Large intestine (tissue), 3 donors: ENCODE measurements around the gene CNPY2. TPM values are rescaled to one million over a fixed set of nuclear protein-coding genes. Genes with fewer than 3 reads are reported as not detected.

Source experiments
- DNase-seq, 2 donors: peaks; one replicate each; pipeline versions ENCODE4 v3.0.0 to v3.0.0-alpha.2; 2013
- H3K27ac ChIP-seq: one replicate; pipeline ENCODE4 v1.5.1; 2013; ENCODE audit warnings: low read length
- H3K27me3 ChIP-seq: 2 replicates; pipeline ENCODE4 v1.6.1; 2013; ENCODE audit warnings: low read length; ENCODE audit not compliant: control insufficient read depth, insufficient read depth
- H3K36me3 ChIP-seq: 2 replicates; pipeline ENCODE4 v1.6.1; 2013; ENCODE audit warnings: low read length; ENCODE audit not compliant: control insufficient read depth, insufficient read depth
- H3K4me1 ChIP-seq: one replicate; pipeline ENCODE4 v1.6.1; 2013; ENCODE audit warnings: low read length; ENCODE audit not compliant: control insufficient read depth, insufficient read depth
- H3K4me3 ChIP-seq: one replicate; pipeline ENCODE4 v1.5.1; 2013; ENCODE audit warnings: low read length
- H3K9me3 ChIP-seq: one replicate; pipeline ENCODE4 v1.6.1; 2013; ENCODE audit warnings: mild to moderate bottlenecking, low read depth, low read length, moderate library complexity; ENCODE audit not compliant: control insufficient read depth
- WGBS: methylation state at CpG from one replicate; pipeline ENCODE4 v1.1.5; 2013; ENCODE audit warnings: low lambda C conversion rate; ENCODE audit not compliant: insufficient coverage; 5-methylcytosine and 5-hydroxymethylcytosine counted together
- polyA plus RNA-seq: library from polyadenylated mRNA; unstranded; fragments of 120-200 nt; gene quantifications from one replicate; pipeline ENCODE4 v1.2.1, GENCODE V29; 2013

The CNPY2 gene
- polyA plus RNA-seq, 1 donor, result 179 TPM

GRCh38 chr12:56260921-56261320 lies 54.9 kb downstream of the CNPY2 start:
- no peak for DNase-seq
- H3K27ac ChIP-seq, result no peak overlapping the region
- H3K4me1 ChIP-seq, result peaks cover 26% of the 10 kb centered on the region
- H3K36me3 ChIP-seq, result peaks cover 12% of the 10 kb centered on the region
- H3K4me3 ChIP-seq, result no peak overlapping the region
- H3K27me3 ChIP-seq, result no peaks in the 10 kb centered on the region
- 100% methylated on average over 1 of the region's 3 CpGs for WGBS
- no peaks in the 10 kb centered on the region for H3K9me3 ChIP-seq

- H3K27ac ChIP-seq, result no peak overlapping the region
- H3K4me3 ChIP-seq, result no peak overlapping the region
- peaks cover 23% of the 10 kb centered on the region for H3K4me1 ChIP-seq
- DNase-seq, result no peak
- WGBS, result 86% methylated on average over 1 of the region's 8 CpGs
- no peaks in the 10 kb centered on the region for H3K27me3 ChIP-seq
- H3K9me3 ChIP-seq, result no peaks in the 10 kb centered on the region
- H3K36me3 ChIP-seq, result peaks cover 17% of the 10 kb centered on the region
Measured at GRCh38 chr12:56260380-56260779, 55.4 kb downstream of the CNPY2 start.

Other genes with a start within 250 kb of the CNPY2 start
- 326 TPM for gene ERBB3, start 235.8 kb downstream of the CNPY2 start, polyA plus RNA-seq
- gene PA2G4, start 211.4 kb downstream of the CNPY2 start, polyA plus RNA-seq, result 131 TPM
- gene RPL41, start 199.4 kb downstream of the CNPY2 start, polyA plus RNA-seq, result 5,871 TPM
- gene ZC3H10, start 197.7 kb downstream of the CNPY2 start, polyA plus RNA-seq, result 4.5 TPM
- gene ESYT1, start 187.7 kb downstream of the CNPY2 start, polyA plus RNA-seq, result 42.7 TPM
- gene MYL6B, start 163.4 kb downstream of the CNPY2 start, polyA plus RNA-seq, result 59.5 TPM
- 1,754 TPM for gene MYL6, start 157.6 kb downstream of the CNPY2 start, polyA plus RNA-seq
- gene SMARCC2, start 126.5 kb downstream of the CNPY2 start, polyA plus RNA-seq, result 70.7 TPM
- gene RNF41, start 94.1 kb downstream of the CNPY2 start, polyA plus RNA-seq, result 32.2 TPM
- 29.1 TPM for gene NABP2, start 91.6 kb downstream of the CNPY2 start, polyA plus RNA-seq
- gene SLC39A5, start 85.9 kb downstream of the CNPY2 start, polyA plus RNA-seq, result 524 TPM
- 25.1 TPM for gene ANKRD52, start 57.6 kb downstream of the CNPY2 start, polyA plus RNA-seq
- 12.1 TPM for gene COQ10A, start 49.0 kb downstream of the CNPY2 start, polyA plus RNA-seq
- 143 TPM for gene CS, start 15.7 kb downstream of the CNPY2 start, polyA plus RNA-seq
- 85.5 TPM for gene PAN2, start 18.0 kb upstream of the CNPY2 start, polyA plus RNA-seq
- 0.75 TPM for gene IL23A, start 22.9 kb upstream of the CNPY2 start, polyA plus RNA-seq
- 124 TPM for gene STAT2, start 44.1 kb upstream of the CNPY2 start, polyA plus RNA-seq
- gene APOF, start 46.9 kb upstream of the CNPY2 start, polyA plus RNA-seq, result 0.06 TPM
- gene TIMELESS, start 133.4 kb upstream of the CNPY2 start, polyA plus RNA-seq, result 21.4 TPM
- gene MIP, start 138.7 kb upstream of the CNPY2 start, polyA plus RNA-seq, result 0.24 TPM
- gene SPRYD4, start 152.6 kb upstream of the CNPY2 start, polyA plus RNA-seq, result 4.7 TPM
- 1.5 TPM for gene GLS2, start 172.2 kb upstream of the CNPY2 start, polyA plus RNA-seq
- gene RBMS2, start 205.8 kb upstream of the CNPY2 start, polyA plus RNA-seq, result 22.5 TPM